GM12878 (cell line): ENCODE measurements around the gene HIVEP3. TPM values are rescaled to one million over a fixed set of nuclear protein-coding genes. Genes with fewer than 3 reads are reported as not detected.

Experiments used
- ATAC-seq: fragments of 200-7000 bp; cut with Tn5 transposase; 3 replicates; pipeline ENCODE4 v1.9.1; 2020; ENCODE audit warnings: mild to moderate bottlenecking, moderate library complexity
- BruUV-seq: library from RNA; stranded (reverse); fragments of 400-500 nt; replicated peaks from 2 replicates; lab custom pipeline; 2021; lab: Mats Ljungman, UMichigan
- CTCF ChIA-PET: fragments of 300-600 bp; sonication (Branson Sonifier 250); formaldehyde crosslinking; extraction: SDS; loops from one replicate; lab custom pipeline; 2021; ENCODE audit warnings: inconsistent platforms; lab: Yijun Ruan, JAX
- POLR2A ChIA-PET: fragments of 350-600 bp; formaldehyde crosslinking; extraction: SDS; loops from one replicate; lab custom pipeline; 2021; ENCODE audit warnings: inconsistent platforms; lab: Charles Lee
- RAD21 ChIA-PET: fragments of 300-600 bp; sonication (Branson Sonifier 250); formaldehyde crosslinking; loops from one replicate; lab custom pipeline; 2023; ENCODE audit warnings: antibody characterized with exemption; ENCODE audit not compliant: unreplicated experiment; lab: Charles Lee
- SMC1A ChIA-PET: fragments of 300-600 bp; sonication (Branson Sonifier 250); formaldehyde crosslinking; loops from one replicate; lab custom pipeline; 2023; ENCODE audit not compliant: unreplicated experiment, uncharacterized antibody; lab: Charles Lee
- DNase-seq: peaks from one replicate; pipeline ENCODE4 v3.0.0-alpha.2; 2011; ENCODE audit warnings: low read depth, low spot score
- FAIRE-seq: peaks from 3 replicates; lab custom pipeline; 2011; peaks lifted over from hg19 to GRCh38; lab: Jason Lieb, UNC
- H2AFZ ChIP-seq: 2 replicates; pipeline ENCODE4 v1.6.0; 2011; ENCODE audit warnings: low read depth, low read length, control low read depth; ENCODE audit not compliant: control insufficient read depth
- H3K27ac ChIP-seq: 2 replicates; pipeline ENCODE4 v1.5.1; 2011; ENCODE audit warnings: control low read depth; ENCODE audit not compliant: control insufficient read depth, insufficient read depth
- H3K27me3 ChIP-seq, 2 experiments: replicated peaks in 1 of 2; 2 replicates each; pipeline versions ENCODE4 v1.6.0 to v1.6.1; 2011; ENCODE audit warnings: low read length in 1 of 2; ENCODE audit not compliant: control insufficient read depth in 2 of 2, insufficient read depth in 2 of 2
- H3K36me3 ChIP-seq, 2 experiments: 2 replicates each; pipeline ENCODE4 v1.5.1; 2011; ENCODE audit warnings: low read length in 1 of 2; ENCODE audit not compliant: control insufficient read depth in 2 of 2, insufficient read depth in 2 of 2
- H3K4me1 ChIP-seq: 2 replicates; pipeline ENCODE4 v1.6.1; 2011; ENCODE audit warnings: mild to moderate bottlenecking, low read length, moderate library complexity, mixed read lengths; ENCODE audit not compliant: control insufficient read depth, insufficient read depth
- H3K4me2 ChIP-seq: 2 replicates; pipeline ENCODE4 v1.6.0; 2011; ENCODE audit warnings: control low read depth; ENCODE audit not compliant: control insufficient read depth, insufficient read depth
- H3K4me3 ChIP-seq: fragments of 200-600 bp; sonication (generic); 2 replicates; pipeline ENCODE4 v1.5.1; 2016
- H3K79me2 ChIP-seq: 2 replicates; pipeline ENCODE4 v1.6.0; 2011; ENCODE audit warnings: low read length; ENCODE audit not compliant: control insufficient read depth, insufficient read depth
- H3K9ac ChIP-seq: 2 replicates; pipeline ENCODE4 v1.8.0; 2011; ENCODE audit warnings: low read length, control low read depth, mixed read lengths; ENCODE audit not compliant: control insufficient read depth, insufficient read depth
- H3K9me3 ChIP-seq: replicated peaks from 3 replicates; pipeline ENCODE4 v1.5.1; 2011; ENCODE audit warnings: mild to moderate bottlenecking, low read length; ENCODE audit not compliant: control insufficient read depth, insufficient read depth
- H4K20me1 ChIP-seq: 2 replicates; pipeline ENCODE4 v1.6.0; 2011; ENCODE audit not compliant: control insufficient read depth, insufficient read depth
- BCL11A ChIP-seq: IDR thresholded peaks from 2 replicates; pipeline ENCODE4 v1.6.1; 2011; ENCODE audit warnings: low read depth, low read length
- CREB1 ChIP-seq: IDR thresholded peaks from 2 replicates; pipeline ENCODE4 v1.6.1; 2012; ENCODE audit warnings: low read depth, mild to moderate bottlenecking, inconsistent platforms
- CREM ChIP-seq: IDR thresholded peaks from 2 replicates; pipeline ENCODE4 v1.6.1; 2014; ENCODE audit warnings: antibody characterized with exemption, low read depth
- EED ChIP-seq: sonication (generic); IDR thresholded peaks from 2 replicates; pipeline ENCODE4 v1.6.1; 2016; ENCODE audit warnings: antibody characterized with exemption, low read depth
- GATAD2B ChIP-seq: fragments of 450-650 bp; conservative IDR thresholded peaks from 2 replicates; pipeline ENCODE4 v1.6.1; 2017; ENCODE audit warnings: low read depth, mild to moderate bottlenecking, moderate library complexity
- JUNB ChIP-seq: IDR thresholded peaks from 2 replicates; pipeline ENCODE4 v1.6.1; 2016; ENCODE audit warnings: antibody characterized with exemption, mild to moderate bottlenecking
- KDM1A ChIP-seq: fragments of 200-600 bp; sonication (generic); IDR thresholded peaks from 2 replicates; pipeline ENCODE4 v1.6.1; 2016; ENCODE audit warnings: borderline replicate concordance
- NFIC ChIP-seq: IDR thresholded peaks from 2 replicates; pipeline ENCODE4 v1.6.1; 2012; ENCODE audit warnings: low read depth, mild to moderate bottlenecking, inconsistent platforms, low read length, moderate library complexity
- RAD51 ChIP-seq: fragments of 450-650 bp; IDR thresholded peaks from 2 replicates; pipeline ENCODE4 v1.6.1; 2016; ENCODE audit warnings: moderate library complexity, mild to moderate bottlenecking, inconsistent platforms
- RFX5 ChIP-seq: IDR thresholded peaks from 2 replicates; pipeline ENCODE4 v1.6.1; 2011; ENCODE audit warnings: low read depth, low read length, improper control_type of control experiment
- TAF1 ChIP-seq: IDR thresholded peaks from 2 replicates; pipeline ENCODE4 v1.6.1; 2011; ENCODE audit warnings: mild to moderate bottlenecking, low read depth, low read length, borderline replicate concordance
- TARDBP ChIP-seq: IDR thresholded peaks from 2 replicates; pipeline ENCODE4 v1.6.1; 2016; ENCODE audit warnings: borderline replicate concordance
- TCF12 ChIP-seq: IDR thresholded peaks from 2 replicates; pipeline ENCODE4 v1.6.1; 2011; ENCODE audit warnings: low read depth, mild to moderate bottlenecking, low read length
- YY1 ChIP-seq: IDR thresholded peaks from 2 replicates; pipeline ENCODE4 v1.6.1; 2011; ENCODE audit warnings: low read depth, mild to moderate bottlenecking, low read length
- WGBS: methylation state at CpG from one replicate; pipeline ENCODE4 v1.1.6; 2016; ENCODE audit warnings: low lambda C conversion rate; ENCODE audit not compliant: insufficient replicate concordance, insufficient coverage; ENCODE audit errors: missing lambda C conversion rate; 5-methylcytosine and 5-hydroxymethylcytosine counted together
- in situ Hi-C: fragments of 300-500 bp; cut with MboI; formaldehyde crosslinking; loops from 9 replicates; pipeline ENCODE4 v1.14.3; 2018; ENCODE audit warnings: mixed read lengths
- intact Hi-C: fragments of 100-400 bp; cut with micrococcal nuclease; formaldehyde crosslinking; loops from one replicate; pipeline ENCODE4 v1.14.2; 2022; ENCODE audit not compliant: unreplicated experiment
- polyA plus RNA-seq, 11 experiments: library from polyadenylated mRNA; depleted of rRNA in 4 of 11; unstranded in 6 of 11; stranded (reverse) in 5 of 11; fragments of >200 nt; fragmentation: Nextera tagmentation in 4 of 11; fragmentation: Illumina TruSeq in 1 of 11; extraction: Ambion mirVana in 4 of 11; extraction: Trizol in 1 of 11; gene quantifications; 1 replicate in 1 of 11; 2 replicates in 10 of 11; pipeline versions ENCODE4 v1.2.1 to v1.2.3, GENCODE V29; 2011 to 2016; ENCODE audit warnings: inconsistent platforms in 2 of 11, missing spikeins in 2 of 11, low read depth in 1 of 11
- total RNA-seq, 4 experiments: library from RNA; depleted of rRNA in 3 of 4; stranded (reverse); fragments of >200 nt in 3 of 4; fragmentation: Illumina TruSeq in 1 of 4; extraction: Trizol in 1 of 4; gene quantifications; 2 replicates each; pipeline versions ENCODE4 v1.2.1 to v1.2.3, GENCODE V29; 2013 to 2021
- TF ChIP-seq, protein P1 (sequence below): IDR thresholded peaks from 2 replicates; pipeline ENCODE4 v1.6.1; 2012; ENCODE audit warnings: low read depth, low read length, improper control_type of control experiment
- TF ChIP-seq, protein P2 (sequence below): IDR thresholded peaks from 2 replicates; pipeline ENCODE4 v1.6.1; 2012; ENCODE audit warnings: mild to moderate bottlenecking, low read depth, low read length
- TF ChIP-seq, protein P3 (sequence below): IDR thresholded peaks from 2 replicates; pipeline ENCODE4 v1.6.1; 2011; ENCODE audit warnings: low read depth, mild to moderate bottlenecking, low read length, moderate library complexity, borderline replicate concordance; ENCODE audit errors: extremely low read depth

Gene HIVEP3
- total and polyA plus RNA-seq, 10 of the 15 experiments (the other 5 are each of a cell fraction or from before 2014, with no cell fraction given), result 1.8 to 13.6 (median 3.8) TPM

DNA sequence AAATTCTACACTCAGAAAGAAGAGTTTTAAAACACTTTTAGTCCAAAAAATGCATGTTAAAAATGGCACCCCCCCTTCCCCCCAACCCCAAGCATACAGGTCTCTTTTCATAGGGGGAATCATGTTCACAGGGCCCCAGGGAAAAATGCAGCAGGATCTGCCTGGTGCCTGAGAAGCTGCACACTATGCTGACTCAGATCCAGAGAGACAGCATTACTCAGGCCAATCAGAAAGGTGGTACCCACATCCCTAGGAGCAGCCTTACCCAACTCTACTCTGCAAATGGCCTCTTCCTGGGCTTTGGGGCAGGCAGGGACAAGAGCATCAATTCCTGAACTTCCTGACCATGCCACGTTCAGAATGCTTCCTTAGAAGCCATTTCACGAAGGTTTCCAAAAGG lies 119.0 kb downstream of the HIVEP3 start:
- no peaks in the 10 kb centered on the region for H3K27me3 ChIP-seq
- FAIRE-seq (no peak), DNase-seq (peak; percentile 62), ATAC-seq (peak; percentile 69)
- H3K36me3 ChIP-seq, result no peaks in the 10 kb centered on the region
- in situ Hi-C loops (no loop called here), intact Hi-C loops (no loop called here)
- no peak overlapping the region; the same call in 1 of the 2 replicates for H2AFZ ChIP-seq
- peaks cover 56% of the 10 kb centered on the region for H3K4me1 ChIP-seq
- ChIA-PET SMC1A (interaction anchor here (0.6 to 6.0 kb wide), 11 partner anchors 10 to 223 kb away, joined by 3 to 39 read pairs (median 4); no protein-coding TSS in a partner anchor), RAD21 (interaction anchor here (0.6 to 8.5 kb wide), 8 partner anchors 11 to 249 kb away, joined by 3 to 61 read pairs (median 6); no protein-coding TSS in a partner anchor), CTCF (interaction anchor here (0.6 to 1.2 kb wide), 6 partner anchors 7 to 142 kb away, joined by 3 to 4 read pairs (median 3); no protein-coding TSS in a partner anchor), POLR2A (interaction anchor here (0.9 to 1.6 kb wide), 3 partner anchors 45 to 71 kb away, joined by 4 to 5 read pairs (median 4); no protein-coding TSS in a partner anchor)
- peak overlapping the region; percentile 28 for H3K4me2 ChIP-seq
- no peaks in the 10 kb centered on the region for H3K79me2 ChIP-seq
- WGBS, result 17% methylated on average over 2 of the region's 2 CpGs
- peak overlapping the region; percentile 67 for H3K27ac ChIP-seq
- no peaks in the 10 kb centered on the region for H4K20me1 ChIP-seq
- no TSS peak for BruUV-seq
- no peak overlapping the region for H3K9ac ChIP-seq
- no peak overlapping the region for H3K4me3 ChIP-seq
- no peaks in the 10 kb centered on the region; the same call in 2 of the 3 replicates for H3K9me3 ChIP-seq
- TF ChIP-seq BCL11A (0 out of 2 replicates have a peak, but pooled peaks have one; percentile 13), JUNB (peak; percentile 88), CREB1 (no peak), GATAD2B (no peak), YY1 (0 out of 2 replicates have a peak, but pooled peaks have one; percentile 49), TCF12 (0 out of 2 replicates have a peak, but pooled peaks have one; percentile 9), RFX5 (no peak), CREM (peak; percentile 40; the same call in 1 of the 2 replicates), TARDBP (no peak), EED (peak; percentile 87), TAF1 (no peak), NFIC (peak; percentile 50; the same call in 1 of the 2 replicates), KDM1A (no peak), RAD51 (no peak)
- TF ChIP-seq, protein P1, sequence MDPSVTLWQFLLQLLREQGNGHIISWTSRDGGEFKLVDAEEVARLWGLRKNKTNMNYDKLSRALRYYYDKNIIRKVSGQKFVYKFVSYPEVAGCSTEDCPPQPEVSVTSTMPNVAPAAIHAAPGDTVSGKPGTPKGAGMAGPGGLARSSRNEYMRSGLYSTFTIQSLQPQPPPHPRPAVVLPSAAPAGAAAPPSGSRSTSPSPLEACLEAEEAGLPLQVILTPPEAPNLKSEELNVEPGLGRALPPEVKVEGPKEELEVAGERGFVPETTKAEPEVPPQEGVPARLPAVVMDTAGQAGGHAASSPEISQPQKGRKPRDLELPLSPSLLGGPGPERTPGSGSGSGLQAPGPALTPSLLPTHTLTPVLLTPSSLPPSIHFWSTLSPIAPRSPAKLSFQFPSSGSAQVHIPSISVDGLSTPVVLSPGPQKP, result no peak
- TF ChIP-seq, protein P2, sequence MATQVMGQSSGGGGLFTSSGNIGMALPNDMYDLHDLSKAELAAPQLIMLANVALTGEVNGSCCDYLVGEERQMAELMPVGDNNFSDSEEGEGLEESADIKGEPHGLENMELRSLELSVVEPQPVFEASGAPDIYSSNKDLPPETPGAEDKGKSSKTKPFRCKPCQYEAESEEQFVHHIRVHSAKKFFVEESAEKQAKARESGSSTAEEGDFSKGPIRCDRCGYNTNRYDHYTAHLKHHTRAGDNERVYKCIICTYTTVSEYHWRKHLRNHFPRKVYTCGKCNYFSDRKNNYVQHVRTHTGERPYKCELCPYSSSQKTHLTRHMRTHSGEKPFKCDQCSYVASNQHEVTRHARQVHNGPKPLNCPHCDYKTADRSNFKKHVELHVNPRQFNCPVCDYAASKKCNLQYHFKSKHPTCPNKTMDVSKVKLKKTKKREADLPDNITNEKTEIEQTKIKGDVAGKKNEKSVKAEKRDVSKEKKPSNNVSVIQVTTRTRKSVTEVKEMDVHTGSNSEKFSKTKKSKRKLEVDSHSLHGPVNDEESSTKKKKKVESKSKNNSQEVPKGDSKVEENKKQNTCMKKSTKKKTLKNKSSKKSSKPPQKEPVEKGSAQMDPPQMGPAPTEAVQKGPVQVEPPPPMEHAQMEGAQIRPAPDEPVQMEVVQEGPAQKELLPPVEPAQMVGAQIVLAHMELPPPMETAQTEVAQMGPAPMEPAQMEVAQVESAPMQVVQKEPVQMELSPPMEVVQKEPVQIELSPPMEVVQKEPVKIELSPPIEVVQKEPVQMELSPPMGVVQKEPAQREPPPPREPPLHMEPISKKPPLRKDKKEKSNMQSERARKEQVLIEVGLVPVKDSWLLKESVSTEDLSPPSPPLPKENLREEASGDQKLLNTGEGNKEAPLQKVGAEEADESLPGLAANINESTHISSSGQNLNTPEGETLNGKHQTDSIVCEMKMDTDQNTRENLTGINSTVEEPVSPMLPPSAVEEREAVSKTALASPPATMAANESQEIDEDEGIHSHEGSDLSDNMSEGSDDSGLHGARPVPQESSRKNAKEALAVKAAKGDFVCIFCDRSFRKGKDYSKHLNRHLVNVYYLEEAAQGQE, result no peak
- TF ChIP-seq, protein P3, sequence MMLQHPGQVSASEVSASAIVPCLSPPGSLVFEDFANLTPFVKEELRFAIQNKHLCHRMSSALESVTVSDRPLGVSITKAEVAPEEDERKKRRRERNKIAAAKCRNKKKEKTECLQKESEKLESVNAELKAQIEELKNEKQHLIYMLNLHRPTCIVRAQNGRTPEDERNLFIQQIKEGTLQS, result no peak
